Fibroblast of peridontal ligament (primary cell): ENCODE results near the gene BSDC1.

ENCODE experiments used
- DNase-seq: peaks from one replicate; pipeline ENCODE4 v3.0.0-alpha.2; 2010; ENCODE audit errors: extremely low read depth

The BSDC1 gene

GRCh38 chr1:32394890-32395432, 720 bp upstream of the BSDC1 start:
- peak; percentile 38 for DNase-seq

DNA sequence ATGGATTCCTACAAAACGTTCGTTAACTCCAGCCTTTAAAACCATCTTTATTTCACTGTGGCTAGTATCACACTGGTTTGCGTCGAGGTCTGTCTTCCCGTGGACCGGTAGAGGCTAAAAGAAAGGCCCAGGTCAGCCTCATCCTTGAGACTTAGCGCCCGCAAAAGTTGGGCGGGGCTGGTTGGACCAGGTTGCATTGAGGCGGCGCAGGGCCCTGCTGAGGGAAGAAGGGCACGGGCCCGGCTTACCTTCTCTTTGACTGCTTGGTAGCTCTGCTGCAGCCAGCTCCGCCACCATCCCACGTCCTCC, 455 bp downstream of the BSDC1 start:
- no peak for DNase-seq

DNA sequence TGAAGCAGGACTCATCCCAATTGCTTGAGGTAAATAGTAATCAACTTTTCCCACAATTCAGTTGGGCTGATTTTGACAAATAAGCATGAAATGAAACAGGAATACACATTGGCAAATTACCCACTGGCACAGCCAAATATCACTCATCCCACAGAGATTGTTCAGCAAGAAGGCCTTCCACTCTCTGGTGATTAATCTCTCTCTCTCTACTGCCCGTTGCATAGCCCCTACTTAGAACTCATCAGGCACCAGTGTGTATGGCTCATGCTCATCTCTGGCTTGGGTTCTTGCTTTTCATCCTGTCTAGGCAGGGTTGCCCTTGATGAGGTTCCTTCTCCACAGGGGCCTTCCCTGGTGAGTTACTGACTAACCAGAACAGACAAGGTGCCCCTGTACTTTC, 1.1 kb downstream of the BSDC1 start:
- DNase-seq: peak; percentile 19

DNA sequence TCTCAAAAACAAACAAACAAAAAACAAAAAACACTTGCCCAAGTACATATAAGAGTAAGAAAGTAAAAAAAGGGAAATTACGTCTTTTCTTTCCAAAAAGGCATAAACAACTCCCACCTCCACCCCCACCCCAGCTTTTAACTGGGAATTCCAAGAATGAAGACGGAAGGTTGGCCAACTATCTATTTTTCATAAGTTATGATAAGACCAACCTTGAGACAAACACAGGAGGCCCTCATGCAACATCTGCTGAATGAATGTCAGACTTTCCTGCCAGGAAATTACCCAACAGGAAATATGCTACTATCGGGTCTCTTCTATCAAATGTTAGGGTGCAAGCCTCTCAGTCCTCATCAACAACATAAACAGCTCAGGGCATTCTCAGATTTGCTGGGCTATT, 1.9 kb downstream of the BSDC1 start:
- no peak for DNase-seq

DNA sequence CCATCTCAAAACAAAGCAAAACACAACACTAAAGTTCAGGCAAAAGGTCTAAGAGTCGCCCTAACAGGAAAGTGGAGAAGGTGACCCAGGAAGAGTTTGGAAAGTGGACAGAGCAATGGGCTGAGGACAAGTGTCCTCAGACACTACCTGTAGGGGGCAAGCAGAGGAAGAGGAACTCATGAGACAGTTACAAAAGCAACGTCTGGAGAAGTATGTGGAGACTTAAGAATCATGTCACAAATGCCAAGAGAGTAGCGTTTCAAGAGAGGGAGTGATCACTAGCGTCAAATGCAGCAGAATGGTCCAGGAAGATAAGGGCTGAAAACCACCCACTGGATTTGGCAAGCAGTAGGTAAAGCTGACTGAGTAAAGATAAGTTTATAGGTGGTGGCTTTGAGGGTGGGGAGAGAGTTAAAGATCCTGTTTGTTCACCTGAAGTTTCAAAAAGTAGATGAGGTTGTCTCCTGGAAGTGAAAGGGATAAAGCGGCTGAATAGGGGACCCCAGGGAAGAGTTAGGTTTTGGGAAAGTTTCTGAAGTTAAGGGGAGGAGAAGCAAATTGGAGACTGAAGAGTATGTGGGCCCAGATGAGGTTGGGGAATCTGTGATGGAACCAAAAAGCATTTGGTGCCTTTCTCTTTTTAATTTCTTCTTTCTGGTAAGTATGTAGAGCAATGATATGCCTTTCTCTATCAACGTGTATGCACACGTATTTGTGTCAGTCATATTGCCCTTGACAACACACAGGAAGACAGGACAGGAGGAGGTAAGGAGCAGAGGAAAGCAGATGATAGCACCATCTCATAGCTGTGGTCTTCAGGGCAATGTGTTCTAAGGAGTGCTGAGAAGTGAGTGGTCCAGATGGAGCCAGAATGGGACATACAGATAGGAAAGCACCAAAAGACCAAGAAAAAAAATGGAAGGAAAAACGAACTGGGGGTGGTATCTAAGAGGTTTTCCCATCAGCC, 3.1 kb downstream of the BSDC1 start:
- no peak for DNase-seq

DNA sequence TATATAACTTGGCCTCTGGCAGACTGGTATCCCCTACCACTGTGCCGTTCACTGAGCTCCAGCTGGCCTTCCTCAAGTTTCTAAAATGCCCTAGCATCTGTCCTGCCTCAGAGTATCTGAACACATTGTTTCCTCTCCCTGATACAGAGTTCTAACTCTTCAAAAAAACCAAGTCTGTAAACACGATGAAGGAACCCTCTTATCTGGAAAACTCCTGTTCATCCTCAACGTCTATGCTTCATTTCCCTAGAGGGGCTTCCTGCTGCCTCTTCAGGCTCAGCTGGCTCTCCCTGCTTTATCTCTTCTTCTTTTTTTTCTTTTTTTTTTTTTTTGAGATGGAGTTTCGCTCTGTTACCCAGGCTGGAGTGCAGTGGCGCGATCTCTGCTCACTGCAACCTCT, 5.6 kb downstream of the BSDC1 start:
- no peak for DNase-seq

DNA sequence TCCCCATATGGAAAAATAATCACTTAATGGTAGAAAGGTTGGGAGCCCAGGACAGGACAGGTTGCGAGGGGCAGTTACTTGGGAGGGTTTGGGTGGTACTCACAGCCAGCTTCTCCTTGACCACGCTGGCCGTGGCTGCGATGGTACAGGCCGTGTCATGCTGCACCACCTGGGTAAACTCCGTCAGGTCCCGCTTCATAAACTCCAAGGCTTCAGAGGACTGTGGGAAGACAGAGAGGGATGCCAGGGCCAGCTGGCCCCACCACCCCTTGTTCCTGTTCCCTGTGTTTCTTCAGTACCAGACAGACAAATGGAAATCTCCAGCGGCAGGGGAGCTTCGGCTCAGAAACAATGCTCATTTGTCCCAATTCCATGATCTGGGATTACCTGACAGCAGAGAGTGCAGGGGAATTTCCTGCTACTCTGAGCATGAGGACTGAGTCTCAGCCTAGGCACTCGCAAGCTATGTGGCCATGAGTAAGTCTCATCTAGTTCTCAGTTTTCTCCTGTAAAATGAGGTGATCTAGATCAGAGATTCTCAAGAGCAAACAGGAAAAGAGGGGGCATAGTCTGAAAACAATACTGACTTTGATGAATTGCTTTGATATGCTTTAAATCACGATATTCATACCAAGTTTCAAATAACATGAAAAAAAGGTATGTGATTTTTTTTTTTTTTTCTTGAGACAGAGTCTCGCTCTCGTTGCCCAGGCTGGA, 7.4 kb downstream of the BSDC1 start:
- no peak for DNase-seq

DNA sequence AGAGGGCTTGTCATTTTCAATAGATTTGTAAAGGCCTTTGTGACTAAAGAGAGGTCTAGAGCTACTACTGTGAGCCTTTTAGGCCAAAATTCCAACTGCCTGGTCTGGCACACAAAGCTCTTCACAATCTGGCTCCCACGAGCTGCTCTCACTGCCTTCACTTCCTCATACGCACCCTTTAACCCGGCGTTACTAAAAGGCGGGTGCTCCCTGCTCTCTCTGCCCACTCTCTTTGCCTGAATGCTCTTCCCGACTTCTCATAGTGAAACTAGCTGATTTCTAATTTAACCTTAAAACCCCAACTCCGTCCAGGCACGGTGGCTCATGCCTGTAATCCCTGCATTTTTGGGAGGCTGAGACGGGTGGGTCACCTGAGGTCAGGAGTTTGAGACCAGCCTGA, 14.2 kb downstream of the BSDC1 start:
- no peak for DNase-seq

GRCh38 chr1:32377541-32378220, 16.6 kb downstream of the BSDC1 start:
- no peak for DNase-seq

DNA sequence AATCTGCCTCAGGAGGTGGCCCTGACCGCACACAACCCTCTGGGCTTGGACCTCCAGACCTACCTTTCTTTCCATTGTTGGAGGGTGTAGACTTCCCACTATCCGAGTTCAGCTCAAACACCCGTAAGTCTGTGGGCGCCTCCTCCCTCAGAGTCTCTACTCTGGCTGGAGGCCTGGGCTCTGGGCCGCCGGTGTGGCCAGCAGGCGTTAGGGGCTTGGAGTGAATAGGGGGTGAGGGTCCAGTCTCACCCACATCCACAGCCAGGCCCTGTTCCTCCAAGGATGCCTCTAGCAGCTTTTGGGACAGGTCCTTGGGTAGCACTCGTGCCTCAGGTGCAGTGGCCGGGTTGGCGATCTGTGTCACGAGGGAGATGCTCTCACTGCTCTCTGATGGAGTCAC, 18.0 kb downstream of the BSDC1 start:
- DNase-seq: no peak

- no peak for DNase-seq
Measured at GRCh38 chr1:32373996-32374592, 20.1 kb downstream of the BSDC1 start.

DNA sequence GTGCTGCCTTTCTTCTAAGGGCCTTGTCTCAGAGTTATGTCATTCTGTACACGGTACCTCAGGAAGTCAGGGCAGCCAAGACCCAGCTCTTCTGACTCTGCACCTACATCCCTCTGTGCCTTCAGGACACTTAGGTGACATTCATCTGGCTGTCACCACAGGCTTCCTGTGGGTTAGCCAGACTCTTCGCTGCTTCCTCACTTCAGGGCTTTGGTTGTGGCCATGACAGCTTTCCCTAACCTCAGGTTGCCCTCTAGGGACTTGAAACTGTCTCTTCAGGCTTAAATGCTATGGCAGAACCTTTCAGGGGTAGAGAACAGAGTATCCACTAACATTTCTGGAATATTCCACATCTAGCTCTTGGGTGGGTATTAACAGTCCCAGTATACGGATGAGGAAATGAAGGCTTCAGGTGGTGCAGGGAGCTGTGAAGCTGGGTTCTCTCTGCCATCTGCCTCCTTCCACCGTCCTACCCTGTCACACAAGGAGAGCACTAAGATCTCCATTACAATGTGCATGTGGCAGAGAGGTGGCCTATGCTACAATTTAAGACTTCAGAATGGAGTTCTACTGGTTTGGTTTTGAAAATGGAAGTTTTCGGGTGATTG, 22.0 kb downstream of the BSDC1 start:
- no peak for DNase-seq

DNA sequence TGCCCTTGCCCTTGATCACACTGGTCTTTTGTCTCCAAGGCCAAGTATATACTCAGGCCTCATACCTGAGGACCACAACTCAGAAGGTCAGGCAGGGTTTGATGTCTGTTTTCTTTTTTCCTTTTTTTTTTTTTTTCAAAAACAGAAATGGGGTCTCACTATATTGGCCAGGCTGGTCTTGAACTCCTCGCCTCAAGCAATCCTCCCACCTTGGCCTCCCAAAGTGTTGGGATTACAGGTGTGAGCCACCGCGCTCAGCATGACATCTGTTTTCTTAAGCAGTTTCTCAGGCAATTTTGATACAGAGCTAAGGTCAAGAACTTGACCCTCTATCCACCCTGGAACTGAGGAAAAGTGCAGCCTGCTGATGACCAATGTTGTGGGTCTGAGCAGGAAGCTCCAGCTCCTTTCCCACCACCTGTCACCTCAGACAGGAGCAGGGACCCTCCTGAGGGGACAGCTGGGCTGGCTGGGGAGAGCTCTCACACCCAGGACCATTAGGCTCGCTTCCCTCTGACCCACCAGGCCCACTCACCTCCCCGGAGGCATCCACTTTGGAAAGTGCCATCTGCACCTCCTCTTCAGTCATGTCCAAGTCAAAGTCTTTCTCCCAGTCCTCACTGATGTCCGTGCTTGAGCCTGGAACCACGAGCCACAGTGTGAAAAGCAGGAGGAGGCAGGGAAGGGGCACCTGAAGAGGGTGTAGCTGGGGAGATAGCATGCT, 26.2 kb downstream of the BSDC1 start:
- DNase-seq: no peak

DNA sequence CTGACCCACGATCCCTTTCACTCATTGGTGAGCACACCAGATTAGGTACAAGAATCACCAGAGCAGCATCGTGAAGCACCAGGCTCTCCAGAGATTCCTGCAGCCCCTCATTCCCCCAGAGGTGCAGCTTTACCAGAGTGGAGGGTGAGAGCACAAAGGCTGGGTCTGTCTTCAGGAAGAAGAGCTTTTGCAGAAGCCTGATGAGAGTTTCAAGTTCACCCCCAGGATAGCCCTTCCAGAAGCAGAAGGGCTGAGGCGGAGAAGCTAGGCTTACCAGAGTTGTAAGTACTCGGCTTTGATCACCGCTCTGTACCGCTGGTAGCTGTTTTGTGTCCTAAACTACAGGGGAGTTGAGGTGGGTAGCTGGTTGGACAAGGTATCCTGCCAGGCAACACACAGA, 28.8 kb downstream of the BSDC1 start:
- no peak for DNase-seq

GRCh38 chr1:32364836-32365235, 29.4 kb downstream of the BSDC1 start:
- DNase-seq: no peak

DNA sequence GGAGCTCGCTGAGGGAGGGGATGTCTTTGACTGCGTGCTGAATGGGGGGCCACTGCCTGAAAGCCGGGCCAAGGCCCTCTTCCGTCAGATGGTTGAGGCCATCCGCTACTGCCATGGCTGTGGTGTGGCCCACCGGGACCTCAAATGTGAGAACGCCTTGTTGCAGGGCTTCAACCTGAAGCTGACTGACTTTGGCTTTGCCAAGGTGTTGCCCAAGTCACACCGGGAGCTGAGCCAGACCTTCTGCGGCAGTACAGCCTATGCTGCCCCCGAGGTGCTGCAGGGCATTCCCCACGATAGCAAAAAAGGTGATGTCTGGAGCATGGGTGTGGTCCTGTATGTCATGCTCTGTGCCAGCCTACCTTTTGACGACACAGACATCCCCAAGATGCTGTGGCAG, 30.5 kb downstream of the BSDC1 start:
- DNase-seq: no peak

GRCh38 chr1:32362474-32363313, 31.5 kb downstream of the BSDC1 start, which contains the start of the genes FAM229A and TSSK3:
Gene FAM229A, minus strand, starts transcription at chr1:32362485. Its CDS starts 394 bp downstream, at chr1:32362091.
Gene TSSK3, plus strand, starts transcription at chr1:32362539. Its CDS starts 163 bp downstream, at chr1:32362702.
- DNase-seq: no peak

DNA sequence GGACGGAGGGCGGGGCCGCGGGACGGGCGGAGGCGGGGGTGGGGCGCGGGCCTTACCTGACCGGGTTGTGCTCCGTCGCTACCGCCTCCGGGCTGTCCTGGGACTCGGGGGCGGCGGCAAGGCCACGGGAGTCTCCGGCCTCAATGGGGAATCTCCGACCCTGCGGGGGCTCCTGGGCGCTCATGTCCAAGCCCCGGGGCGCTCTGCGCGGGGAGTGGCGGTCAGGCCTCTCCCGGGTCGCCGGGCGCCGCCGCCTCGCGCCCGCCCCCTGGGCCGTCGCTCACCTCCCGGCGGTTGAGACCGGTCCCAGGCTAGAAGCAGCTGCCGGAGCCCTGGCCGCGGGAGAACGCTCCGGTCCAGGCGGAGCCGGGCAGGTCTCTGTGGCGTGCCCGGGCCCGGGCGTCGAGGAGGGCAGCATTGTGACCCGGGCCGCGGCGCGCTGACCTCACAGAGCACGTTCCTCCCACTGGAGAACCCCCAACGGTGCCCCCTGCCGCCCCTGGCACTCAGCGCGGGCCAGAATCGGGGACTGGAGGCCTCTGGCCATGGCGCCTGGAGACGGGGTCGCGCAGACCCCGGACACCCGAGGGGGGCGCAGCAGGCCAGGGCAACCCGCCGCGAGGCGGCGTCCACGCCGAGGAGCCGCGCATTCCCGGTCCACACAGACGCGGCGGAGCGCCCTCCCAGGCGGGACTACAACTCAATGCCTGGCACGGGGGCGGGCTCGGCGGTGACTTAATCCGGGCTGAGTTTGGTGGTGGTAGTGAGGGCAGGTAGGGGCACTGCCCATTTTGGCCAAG, 32.4 kb downstream of the BSDC1 start:
- DNase-seq: peak; percentile 19

DNA sequence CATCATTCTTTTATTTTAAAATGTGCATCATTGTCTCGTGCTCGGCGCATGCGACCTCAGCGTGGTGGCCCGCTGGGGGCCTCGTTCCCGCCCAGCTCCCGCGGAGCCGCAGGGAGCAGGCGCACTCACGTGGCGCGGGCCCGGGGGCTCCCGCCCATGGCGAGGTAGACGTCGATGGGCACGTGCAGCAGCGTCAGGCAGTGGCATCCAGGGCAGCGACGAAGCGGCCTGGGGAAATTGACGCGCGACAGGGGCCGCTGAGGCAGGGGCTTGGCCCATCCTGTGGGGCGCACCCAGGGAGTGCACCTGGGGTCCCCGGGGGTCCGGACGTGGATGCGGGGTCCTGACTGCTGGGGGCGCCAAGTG, 33.0 kb downstream of the BSDC1 start:
- no peak for DNase-seq
